ENCODE results near the gene COL9A3. TPM values are rescaled to one million over a fixed set of nuclear protein-coding genes. Genes with fewer than 3 reads are reported as not detected.

The COL9A3 gene
- total and polyA plus RNA-seq, 2 donors: 4.1 to 7.0 TPM

DNA sequence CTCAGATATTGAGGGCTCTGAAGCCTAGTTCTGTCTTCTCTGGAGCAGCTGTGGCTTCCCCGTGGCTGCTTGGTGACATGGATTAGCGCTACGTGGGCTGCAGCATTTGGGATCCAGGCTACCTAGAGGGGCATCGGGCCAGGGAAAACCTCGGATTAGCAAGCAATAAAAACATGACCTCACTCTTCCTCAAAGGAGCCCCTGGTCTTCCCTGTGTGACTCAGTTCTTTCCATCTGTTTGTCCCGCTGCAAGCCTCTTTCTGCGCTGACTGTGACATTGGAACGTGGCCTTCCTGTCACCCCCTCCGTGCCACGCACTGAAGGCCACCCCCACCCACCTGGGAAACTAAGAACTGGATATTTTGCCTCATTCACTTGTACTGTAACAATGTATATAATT, 17.0 kb upstream of the COL9A3 start:
- Histone ChIP-seq H3K27ac (ENCODE audit: low read depth in 1 of 2, low read length in 1 of 2) (no peak overlapping the region), H3K4me1 (ENCODE audit: control insufficient read depth in 2 of 2, insufficient read depth in 2 of 2, low read length in 2 of 2) (peaks cover 8 to 25% of the 10 kb centered on the region in 2 donors), H3K9me3 (ENCODE audit: control insufficient read depth in 2 of 2, insufficient read depth in 1 of 2, low read length in 1 of 2) (peaks cover 0 to 5% of the 10 kb centered on the region in 2 donors), H3K36me3 (ENCODE audit: control insufficient read depth in 2 of 2, insufficient read depth in 2 of 2, low read length in 1 of 2) (peaks cover 23 to 28% of the 10 kb centered on the region in 2 donors), H3K27me3 (ENCODE audit: control insufficient read depth in 2 of 2, insufficient read depth in 1 of 2, low read length in 1 of 2) (no peaks in the 10 kb centered on the region), H3K4me3 (ENCODE audit: low read length in 2 of 2) (no peak overlapping the region)
- 98% methylated on average over 10 of the region's 10 CpGs for WGBS
- DNase-seq (ENCODE audit: low read depth in 6 of 9, low spot score in 9 of 9): no peak

DNA sequence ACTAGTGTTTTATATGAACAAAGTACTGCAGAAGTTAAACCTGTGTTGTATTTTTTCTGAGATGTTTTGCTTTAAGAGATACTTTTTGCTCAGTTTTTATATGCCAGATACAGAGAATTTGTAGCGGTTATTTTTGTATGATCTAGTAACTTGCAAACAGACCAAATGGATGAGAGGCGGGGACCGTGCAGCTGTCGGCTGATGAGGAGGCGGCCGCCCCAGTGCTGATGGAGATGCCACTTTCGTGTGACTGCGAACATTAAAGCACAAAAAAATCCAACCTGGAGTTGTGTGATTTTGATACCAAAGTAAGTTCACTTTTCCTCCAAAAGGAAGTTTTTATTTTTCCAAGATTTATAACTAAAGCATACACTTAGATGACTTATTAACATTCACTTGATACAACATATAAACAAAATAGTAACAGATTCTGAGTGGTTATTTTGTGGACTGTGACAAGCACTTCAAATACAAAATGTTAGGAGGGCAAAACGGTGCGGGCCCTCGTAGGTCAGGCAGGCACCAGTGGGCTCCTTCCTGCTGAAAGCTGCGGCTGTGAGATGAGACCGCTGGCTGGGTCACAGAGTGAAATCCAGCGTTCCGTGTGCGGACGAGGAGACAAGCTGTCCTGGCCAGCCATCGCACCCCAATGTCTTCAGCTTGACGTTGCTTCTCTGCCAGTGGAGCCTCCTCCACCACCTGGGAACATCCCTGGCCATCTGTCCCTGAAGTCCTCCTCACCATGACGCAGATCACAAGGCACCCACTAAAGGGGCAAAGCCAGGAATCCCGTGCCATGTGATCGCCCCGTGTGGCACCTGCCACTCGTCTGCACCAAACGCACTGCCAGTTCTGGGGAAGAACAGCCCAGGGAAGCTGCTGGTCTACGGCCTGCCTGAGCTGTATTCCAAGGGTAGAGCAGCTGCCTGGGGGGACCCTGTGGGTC, 16.3 kb upstream of the COL9A3 start:
- Histone ChIP-seq H3K4me1 (ENCODE audit: control insufficient read depth in 2 of 2, insufficient read depth in 2 of 2, low read length in 2 of 2) (peaks cover 9 to 21% of the 10 kb centered on the region in 2 donors), H3K4me3 (ENCODE audit: low read length in 2 of 2) (no peak overlapping the region), H3K27me3 (ENCODE audit: control insufficient read depth in 2 of 2, insufficient read depth in 1 of 2, low read length in 1 of 2) (no peaks in the 10 kb centered on the region), H3K27ac (ENCODE audit: low read depth in 1 of 2, low read length in 1 of 2) (no peak overlapping the region), H3K36me3 (ENCODE audit: control insufficient read depth in 2 of 2, insufficient read depth in 2 of 2, low read length in 1 of 2) (peaks cover 23 to 28% of the 10 kb centered on the region in 2 donors), H3K9me3 (ENCODE audit: control insufficient read depth in 2 of 2, insufficient read depth in 1 of 2, low read length in 1 of 2) (peaks cover 0 to 5% of the 10 kb centered on the region in 2 donors)
- no peak for DNase-seq (ENCODE audit: low read depth in 6 of 9, low spot score in 9 of 9)
- 97% methylated on average over 26 of the region's 26 CpGs for WGBS

DNA sequence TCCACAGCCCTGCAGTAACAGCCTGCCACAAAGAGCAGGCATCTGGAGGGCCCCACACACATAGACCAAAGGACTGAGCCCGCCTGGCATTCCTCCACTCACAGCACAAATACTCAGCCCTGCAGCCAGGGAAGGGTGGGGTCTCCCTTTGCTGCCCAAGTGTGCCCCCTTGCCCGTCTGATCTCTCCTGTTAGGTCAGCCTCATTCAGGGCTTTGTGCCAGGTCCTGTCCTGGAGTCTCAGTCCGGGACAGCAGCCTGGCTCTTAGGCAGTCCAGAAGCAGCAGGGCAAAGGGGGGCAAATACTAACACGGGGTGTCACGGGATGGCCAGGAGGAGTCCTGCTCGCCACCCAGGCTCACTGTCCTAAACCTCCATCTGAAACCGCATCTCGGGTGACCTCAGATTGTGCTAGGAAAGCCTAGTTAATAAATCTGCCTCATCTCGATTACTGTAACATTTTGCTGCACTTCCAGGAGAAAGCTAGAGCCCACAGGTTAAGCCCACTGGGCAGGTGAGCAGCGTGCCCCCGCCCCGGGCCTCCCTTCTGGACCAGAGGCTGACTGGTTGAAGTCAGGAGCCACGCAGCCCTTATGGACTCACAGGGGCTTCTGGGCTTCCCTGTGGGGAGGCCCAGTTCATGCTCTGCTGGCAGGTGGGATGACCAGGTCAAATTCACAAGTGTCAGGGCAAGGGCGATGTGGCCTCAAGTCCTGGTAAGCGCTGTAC, 15.4 kb upstream of the COL9A3 start:
- Histone ChIP-seq H3K36me3 (ENCODE audit: control insufficient read depth in 2 of 2, insufficient read depth in 2 of 2, low read length in 1 of 2) (peaks cover 23 to 28% of the 10 kb centered on the region in 2 donors), H3K4me3 (ENCODE audit: low read length in 2 of 2) (no peak overlapping the region), H3K27ac (ENCODE audit: low read depth in 1 of 2, low read length in 1 of 2) (no peak overlapping the region), H3K4me1 (ENCODE audit: control insufficient read depth in 2 of 2, insufficient read depth in 2 of 2, low read length in 2 of 2) (peaks cover 17 to 23% of the 10 kb centered on the region in 2 donors), H3K9me3 (ENCODE audit: control insufficient read depth in 2 of 2, insufficient read depth in 1 of 2, low read length in 1 of 2) (peaks cover 0 to 5% of the 10 kb centered on the region in 2 donors), H3K27me3 (ENCODE audit: control insufficient read depth in 2 of 2, insufficient read depth in 1 of 2, low read length in 1 of 2) (no peaks in the 10 kb centered on the region)
- DNase-seq (ENCODE audit: low read depth in 6 of 9, low spot score in 9 of 9): no peak
- WGBS: 94% methylated on average over 15 of the region's 15 CpGs

DNA sequence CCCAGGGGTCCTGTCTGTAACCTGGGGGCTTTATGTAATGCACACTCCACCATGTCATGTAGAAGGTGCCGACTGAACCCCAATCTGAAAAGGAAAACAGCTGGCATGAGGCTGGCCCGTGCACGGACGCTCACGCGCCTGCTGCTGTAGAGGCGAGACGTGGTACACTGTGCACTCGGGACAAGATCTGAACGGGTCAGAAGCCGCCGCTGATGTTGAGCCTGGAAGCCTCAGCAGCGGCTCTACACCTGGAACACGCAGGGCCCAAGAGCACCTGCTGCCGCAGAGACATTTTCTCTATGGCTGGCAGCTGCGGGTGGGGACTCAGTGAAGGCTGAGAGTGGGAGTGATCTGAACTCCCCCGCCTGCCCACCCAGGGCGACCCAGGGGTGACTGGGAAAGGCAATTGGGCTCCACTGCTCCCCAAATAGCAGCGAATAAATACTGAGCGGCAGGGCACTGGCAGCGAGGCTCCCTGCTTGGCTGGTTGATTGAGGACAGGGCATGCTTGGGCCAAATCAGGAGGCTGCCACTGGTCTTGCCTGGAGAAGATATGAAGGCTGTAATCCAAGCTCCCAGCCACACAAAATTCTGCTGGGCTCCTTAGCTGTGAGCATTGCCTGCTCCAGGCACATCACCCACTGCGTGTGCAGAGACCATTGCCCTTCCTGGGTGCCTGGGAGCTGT, 14.7 kb upstream of the COL9A3 start:
- Histone ChIP-seq H3K36me3 (ENCODE audit: control insufficient read depth in 2 of 2, insufficient read depth in 2 of 2, low read length in 1 of 2) (peaks cover 25 to 34% of the 10 kb centered on the region in 2 donors), H3K9me3 (ENCODE audit: control insufficient read depth in 2 of 2, insufficient read depth in 1 of 2, low read length in 1 of 2) (peaks cover 0 to 5% of the 10 kb centered on the region in 2 donors), H3K4me1 (ENCODE audit: control insufficient read depth in 2 of 2, insufficient read depth in 2 of 2, low read length in 2 of 2) (peaks cover 14 to 26% of the 10 kb centered on the region in 2 donors), H3K27me3 (ENCODE audit: control insufficient read depth in 2 of 2, insufficient read depth in 1 of 2, low read length in 1 of 2) (no peaks in the 10 kb centered on the region), H3K4me3 (ENCODE audit: low read length in 2 of 2) (no peak overlapping the region), H3K27ac (ENCODE audit: low read depth in 1 of 2, low read length in 1 of 2) (no peak overlapping the region)
- no peak for DNase-seq (ENCODE audit: low read depth in 6 of 9, low spot score in 9 of 9)
- 95% methylated on average over 22 of the region's 22 CpGs for WGBS

DNA sequence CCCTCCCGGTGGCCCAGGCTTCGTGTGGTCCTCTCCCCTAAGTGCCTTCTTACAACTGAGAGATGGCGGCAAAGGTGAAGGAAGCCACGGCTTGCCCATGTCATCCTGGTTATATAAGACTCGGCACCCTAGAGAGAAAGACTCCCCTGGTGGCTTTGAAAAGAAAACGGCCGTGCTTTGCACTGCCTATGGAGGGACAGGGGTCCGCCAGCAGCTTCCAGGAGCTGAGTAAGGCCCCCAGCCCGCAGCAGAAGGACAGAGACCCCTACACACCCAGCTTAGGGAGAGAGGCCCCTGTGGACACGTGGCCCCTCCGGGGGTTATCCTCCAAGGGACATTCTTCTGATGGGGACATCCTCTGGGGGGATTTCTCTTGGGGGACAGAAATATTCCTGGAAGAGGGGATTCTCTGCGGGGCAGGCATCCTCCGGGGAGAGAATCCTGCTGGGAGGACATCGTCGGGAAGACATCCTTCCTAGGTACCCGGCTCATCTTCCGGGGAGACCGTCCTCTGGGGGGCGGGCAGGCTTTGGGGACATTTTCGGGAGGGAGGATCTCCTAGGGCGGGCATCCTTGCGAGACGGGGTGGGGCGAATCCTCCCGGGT, 12.7 kb upstream of the COL9A3 start:
- WGBS: 13% methylated on average over 25 of the region's 25 CpGs
- Histone ChIP-seq H3K9me3 (ENCODE audit: control insufficient read depth in 2 of 2, insufficient read depth in 1 of 2, low read length in 1 of 2) (no peaks in the 10 kb centered on the region), H3K4me3 (ENCODE audit: low read length in 2 of 2) (peak overlapping the region; percentile 51 to 86), H3K27ac (ENCODE audit: low read depth in 1 of 2, low read length in 1 of 2) (peak overlapping the region; percentile 43 to 60), H3K36me3 (ENCODE audit: control insufficient read depth in 2 of 2, insufficient read depth in 2 of 2, low read length in 1 of 2) (peaks cover 33 to 34% of the 10 kb centered on the region in 2 donors), H3K4me1 (ENCODE audit: control insufficient read depth in 2 of 2, insufficient read depth in 2 of 2, low read length in 2 of 2) (peaks cover 13 to 24% of the 10 kb centered on the region in 2 donors), H3K27me3 (ENCODE audit: control insufficient read depth in 2 of 2, insufficient read depth in 1 of 2, low read length in 1 of 2) (no peaks in the 10 kb centered on the region)
- peak in 1 of 9 donors; percentile 56 for DNase-seq (ENCODE audit: low read depth in 6 of 9, low spot score in 9 of 9)

DNA sequence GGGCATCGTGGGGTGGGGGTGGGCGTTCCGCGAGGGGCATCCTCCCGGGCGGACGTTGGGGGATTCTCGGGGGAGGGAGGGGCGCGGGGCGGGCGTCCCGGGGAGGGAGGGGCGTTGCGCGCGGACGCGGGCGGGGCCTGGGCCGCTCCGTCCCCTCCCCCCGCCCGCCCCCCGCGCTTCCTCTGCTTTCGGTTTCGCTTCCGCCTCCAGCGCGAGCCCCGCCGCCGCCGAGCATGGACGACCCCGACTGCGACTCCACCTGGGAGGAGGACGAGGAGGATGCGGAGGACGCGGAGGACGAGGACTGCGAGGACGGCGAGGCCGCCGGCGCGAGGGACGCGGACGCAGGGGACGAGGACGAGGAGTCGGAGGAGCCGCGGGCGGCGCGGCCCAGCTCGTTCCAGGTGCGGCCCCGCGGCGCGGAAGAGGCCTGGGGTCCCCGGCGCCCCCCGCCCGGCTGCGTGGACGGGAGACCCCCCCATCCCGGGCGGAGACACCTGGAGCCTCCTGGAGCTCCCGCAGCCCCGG, 12.2 kb upstream of the COL9A3 start, which contains the start of gene OGFR:
Gene OGFR (plus strand): TSS at position 209 of the 528 bp plus-strand sequence. CDS start 25 bp downstream, at position 234.
- Histone ChIP-seq H3K4me3 (ENCODE audit: low read length in 2 of 2) (peak within 1 kb of the TSS; percentile 59 to 86), H3K36me3 (ENCODE audit: control insufficient read depth in 2 of 2, insufficient read depth in 2 of 2, low read length in 1 of 2) (peaks cover 33 to 34% of the 10 kb centered on the region in 2 donors), H3K9me3 (ENCODE audit: control insufficient read depth in 2 of 2, insufficient read depth in 1 of 2, low read length in 1 of 2) (no peaks in the 10 kb centered on the region), H3K4me1 (ENCODE audit: control insufficient read depth in 2 of 2, insufficient read depth in 2 of 2, low read length in 2 of 2) (peaks cover 13 to 24% of the 10 kb centered on the region in 2 donors), H3K27ac (ENCODE audit: low read depth in 1 of 2, low read length in 1 of 2) (peak within 1 kb of the TSS; percentile 60 to 80), H3K27me3 (ENCODE audit: control insufficient read depth in 2 of 2, insufficient read depth in 1 of 2, low read length in 1 of 2) (no peaks in the 10 kb centered on the region)
- WGBS: under 1% methylated on average over 76 of the region's 77 CpGs
- peak in 5 of 9 donors; percentile 68 to 88 (median 83) for DNase-seq (ENCODE audit: low read depth in 6 of 9, low spot score in 9 of 9)

DNA sequence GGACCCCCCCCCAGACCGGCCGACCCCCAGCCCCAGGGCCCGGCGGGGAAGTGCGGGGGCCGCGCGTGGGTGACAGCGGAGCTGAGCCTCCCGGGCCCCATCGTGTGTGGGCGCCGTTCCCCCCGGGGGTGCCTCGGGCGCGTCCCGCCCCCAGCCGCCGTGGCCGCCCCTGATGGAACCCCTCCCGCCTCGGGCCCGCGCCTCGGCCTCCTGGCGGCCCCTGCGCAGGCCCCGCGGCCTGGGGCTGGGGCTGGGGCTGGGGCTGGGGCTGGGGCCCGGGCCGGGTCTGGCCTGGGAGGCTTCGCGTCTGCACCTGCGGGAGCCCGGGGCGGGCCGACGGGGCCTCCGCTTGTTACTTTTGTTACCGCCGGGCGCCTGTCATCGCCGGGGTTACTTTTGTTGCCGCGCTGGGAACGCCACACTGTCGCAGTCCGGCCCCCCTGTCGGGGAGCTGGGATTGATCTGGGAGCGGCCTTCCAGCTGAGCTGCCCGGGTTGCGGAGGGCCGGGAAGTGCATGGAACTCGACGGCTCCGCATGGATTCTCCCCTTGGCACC, 11.6 kb upstream of the COL9A3 start:
- WGBS: under 1% methylated on average over 58 of the region's 58 CpGs
- no peak for DNase-seq (ENCODE audit: low read depth in 6 of 9, low spot score in 9 of 9)
- peaks cover 34 to 36% of the 10 kb centered on the region in 2 donors for H3K36me3 ChIP-seq (ENCODE audit: control insufficient read depth in 2 of 2, insufficient read depth in 2 of 2, low read length in 1 of 2)
- peak overlapping the region in 1 of 2 donors; percentile 80 for H3K27ac ChIP-seq (ENCODE audit: low read depth in 1 of 2, low read length in 1 of 2)
- H3K4me1 ChIP-seq (ENCODE audit: control insufficient read depth in 2 of 2, insufficient read depth in 2 of 2, low read length in 2 of 2): peaks cover 13 to 24% of the 10 kb centered on the region in 2 donors
- no peaks in the 10 kb centered on the region for H3K9me3 ChIP-seq (ENCODE audit: control insufficient read depth in 2 of 2, insufficient read depth in 1 of 2, low read length in 1 of 2)
- H3K27me3 ChIP-seq (ENCODE audit: control insufficient read depth in 2 of 2, insufficient read depth in 1 of 2, low read length in 1 of 2): no peaks in the 10 kb centered on the region
- H3K4me3 ChIP-seq (ENCODE audit: low read length in 2 of 2): peak overlapping the region; percentile 59 to 86
